H1 (cell line): ENCODE measurements around the gene TSC1. TPM values are rescaled to one million over a fixed set of nuclear protein-coding genes. Genes with fewer than 3 reads are reported as not detected.

Experiments used
- CHD2 ChIP-seq: IDR thresholded peaks from 2 replicates; pipeline ENCODE4 v1.6.1; 2012; ENCODE audit warnings: low read length, improper control_type of control experiment
- CTCF ChIP-seq, 3 experiments: IDR thresholded peaks; 1 replicate in 2 of 3; 2 replicates in 1 of 3; pipeline versions ENCODE4 v1.5.1 to v1.6.1; 2011; ENCODE audit warnings: low read length in 3 of 3, mild to moderate bottlenecking in 3 of 3, inconsistent platforms in 2 of 3, low read depth in 1 of 3, moderate library complexity in 1 of 3; ENCODE audit not compliant: insufficient read depth in 1 of 3; ENCODE audit errors: control extremely low read depth in 1 of 3
- EGR1 ChIP-seq: IDR thresholded peaks from 2 replicates; pipeline ENCODE4 v1.6.1; 2011; ENCODE audit warnings: low read depth, low read length, borderline replicate concordance
- EZH2 ChIP-seq: fragments of 200-600 bp; sonication (generic); IDR thresholded peaks from 2 replicates; pipeline ENCODE4 v1.7.1; 2012; ENCODE audit warnings: low read depth, mild to moderate bottlenecking, moderate library complexity, low read length, inconsistent platforms; ENCODE audit not compliant: severe bottlenecking
- JUN ChIP-seq: IDR thresholded peaks from 2 replicates; pipeline ENCODE4 v1.6.1; 2011; ENCODE audit warnings: low read depth, mild to moderate bottlenecking, improper control_type of control experiment, low read length
- MAX ChIP-seq: IDR thresholded peaks from 2 replicates; pipeline ENCODE4 v1.6.1; 2012; ENCODE audit warnings: inconsistent platforms
- SAP30 ChIP-seq: fragments of 300-600 bp; sonication (generic); IDR thresholded peaks from 2 replicates; pipeline ENCODE4 v1.7.1; 2012; ENCODE audit warnings: low read length, moderate library complexity, mild to moderate bottlenecking, inconsistent platforms; ENCODE audit not compliant: insufficient read depth, insufficient replicate concordance
- SIX5 ChIP-seq: IDR thresholded peaks from 2 replicates; pipeline ENCODE4 v1.6.1; 2011; ENCODE audit warnings: mild to moderate bottlenecking, low read depth, low read length
- ZNF274 ChIP-seq: IDR thresholded peaks from 2 replicates; pipeline ENCODE4 v1.7.0; 2012; ENCODE audit warnings: low read length, borderline replicate concordance; ENCODE audit errors: extremely low read depth
- polyA plus RNA-seq, 7 experiments: library from polyadenylated mRNA; depleted of rRNA in 3 of 7; stranded (reverse) in 5 of 7; unstranded in 2 of 7; fragments of >200 nt in 5 of 7; fragments of 200-250 nt in 2 of 7; gene quantifications; 1 replicate in 5 of 7; 2 replicates in 1 of 7; 4 replicates in 1 of 7; pipeline versions ENCODE4 v1.2.1 to v1.2.3, GENCODE V29; 2011 to 2013; ENCODE audit warnings: missing spikeins in 2 of 7, mixed read lengths in 2 of 7
- total RNA-seq: library from RNA; stranded (reverse); fragmentation: NEBNext Ultra II Directional; extraction: Animal tissue kit (Norgen Biotek cat#: 25700); gene quantifications from 2 replicates; pipeline ENCODE4 v1.2.1, GENCODE V29; 2021

TSC1 gene
- total and polyA plus RNA-seq, 2 of the 8 experiments (the other 6 are each of a cell fraction or from before 2014, with no cell fraction given): 37.2 to 46.0 TPM

- TF ChIP-seq CTCF (IDR thresholded peaks at IDR 0.05; ENCODE audit: control extremely low read depth in 1 of 3, insufficient read depth in 1 of 3, low read depth in 1 of 3, low read length in 3 of 3): no peak
- no peak for TF ChIP-seq EGR1
- TF ChIP-seq JUN: peak; percentile 77
- TF ChIP-seq EZH2: no peak
- TF ChIP-seq ZNF274: no peak
- TF ChIP-seq SIX5: no peak
- no peak for TF ChIP-seq CHD2
- no peak for TF ChIP-seq MAX
- TF ChIP-seq SAP30: no peak
Observed at GRCh38 chr9:132946631-132947295, 2.3 kb upstream of the TSC1 start (continued).
